Fibroblast of skin of abdomen (primary cell): Measurements from ENCODE around the gene SOX10.
A peak's percentile ranks its signal among the peaks of the same experiment; 100 is the strongest.

ENCODE experiments used
- DNase-seq: peaks from one replicate; pipeline ENCODE4 v3.0.0-alpha.2; 2013

Gene SOX10

DNA sequence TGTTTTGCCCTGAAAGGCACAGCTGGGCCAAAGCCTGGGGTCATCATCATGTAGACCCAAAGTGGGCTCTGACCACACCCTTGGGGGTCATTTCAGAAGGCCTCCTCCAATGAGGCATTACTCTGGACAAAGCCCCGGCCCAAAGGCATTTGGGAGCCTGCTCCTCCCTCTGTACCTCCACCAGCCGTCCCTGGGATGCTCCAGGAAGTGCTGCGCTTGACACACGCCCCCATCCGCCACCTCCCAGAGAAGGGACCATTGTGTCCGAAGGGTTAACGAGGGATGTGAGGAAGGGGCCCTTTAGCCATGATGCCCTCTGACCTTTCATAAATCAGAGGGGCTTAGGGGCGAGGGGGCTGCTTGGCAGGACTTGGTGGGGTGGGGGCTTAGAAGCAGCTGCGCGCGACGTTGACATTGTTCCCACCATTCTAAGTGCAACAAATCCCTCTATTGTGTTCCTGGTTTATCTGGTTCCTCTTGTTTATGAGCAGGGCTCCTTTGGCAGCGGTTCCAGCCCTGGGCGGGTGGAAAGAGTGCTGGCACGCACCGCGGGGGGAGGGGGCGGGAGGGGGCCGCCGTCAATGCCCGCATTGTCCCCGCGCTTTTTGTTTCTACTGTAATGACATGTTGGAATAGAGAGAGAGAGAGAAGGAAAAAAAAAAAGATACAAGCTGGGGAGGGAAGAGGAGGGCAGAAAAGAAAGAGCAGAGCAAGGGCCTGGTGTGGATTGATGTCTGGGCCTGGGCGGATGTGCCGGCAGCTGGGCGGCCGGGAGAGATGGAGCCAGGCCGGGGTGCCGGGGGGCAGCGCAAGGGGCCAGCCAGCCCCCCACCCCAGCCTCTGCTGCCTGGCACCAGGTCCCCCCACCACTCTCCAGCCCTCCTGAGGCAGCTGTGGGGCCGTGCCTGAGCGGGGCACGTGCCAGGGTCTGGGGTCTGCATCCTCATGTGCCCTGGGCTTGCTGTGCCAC, 32.1 kb upstream of the SOX10 start:
- DNase-seq, result no peak

DNA sequence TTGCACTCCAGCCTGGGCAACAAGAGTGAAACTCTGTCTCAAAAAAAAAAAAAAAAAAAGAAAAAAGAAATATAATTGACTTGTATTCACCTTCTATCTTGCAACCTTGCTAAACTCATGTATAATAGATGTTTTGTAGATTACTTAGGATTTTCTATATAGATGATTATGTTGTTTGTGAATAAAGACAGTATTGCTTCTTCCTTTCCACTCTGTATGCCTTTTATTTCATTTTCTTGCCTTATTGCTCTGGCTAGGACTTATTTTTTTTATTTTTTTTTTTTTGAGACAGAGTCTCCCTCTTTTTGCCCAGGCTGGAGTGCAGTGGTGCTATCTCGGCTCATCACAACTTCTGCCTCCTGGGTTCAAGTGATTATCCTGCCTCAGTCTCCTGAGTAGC, 29.7 kb upstream of the SOX10 start:
- no peak for DNase-seq

- peak; percentile 16 for DNase-seq
These were observed 28.3 kb upstream of the SOX10 start for GRCh38 chr22:38012604-38013072.

DNA sequence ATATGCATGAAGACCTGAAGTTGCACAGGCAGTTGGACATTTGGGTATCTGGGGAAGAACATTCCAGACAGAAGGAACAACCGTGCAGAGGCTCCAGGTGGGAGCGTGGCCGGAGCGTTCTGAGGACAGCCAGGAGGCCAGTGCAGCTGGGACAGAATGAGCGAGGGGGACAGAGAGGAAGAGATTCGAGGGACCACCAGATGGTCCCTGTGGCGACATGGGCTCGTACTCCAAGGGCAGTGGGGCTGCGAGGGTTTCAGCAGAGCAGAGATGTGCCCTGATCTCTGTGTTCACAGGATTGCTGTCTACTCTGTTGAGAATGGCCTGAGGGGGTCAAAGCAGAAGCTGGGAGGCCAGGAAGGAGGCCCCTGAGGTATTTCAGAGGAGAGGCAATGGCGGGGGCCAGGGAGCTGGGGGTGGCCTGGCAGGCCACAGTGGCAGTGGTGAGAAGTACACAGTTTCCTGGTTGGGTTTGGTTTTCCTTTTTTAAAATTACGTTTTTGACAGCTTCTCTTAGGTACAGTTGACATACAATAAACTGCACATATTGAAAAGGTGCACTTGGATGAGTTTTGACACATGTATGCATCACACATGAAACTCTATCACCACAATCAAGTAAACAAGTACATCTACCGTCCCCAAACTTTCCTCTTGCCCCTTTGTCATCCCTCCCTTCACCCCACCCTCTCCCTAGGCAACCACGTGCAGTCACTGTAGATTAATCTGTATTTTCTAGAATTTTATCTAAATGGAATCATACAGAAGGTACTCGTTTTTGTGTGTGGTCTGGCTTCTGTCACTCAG, 24.8 kb upstream of the SOX10 start:
- no peak for DNase-seq

- no peak for DNase-seq
These were observed 23.1 kb upstream of the SOX10 start for GRCh38 chr22:38007330-38007902.

DNA sequence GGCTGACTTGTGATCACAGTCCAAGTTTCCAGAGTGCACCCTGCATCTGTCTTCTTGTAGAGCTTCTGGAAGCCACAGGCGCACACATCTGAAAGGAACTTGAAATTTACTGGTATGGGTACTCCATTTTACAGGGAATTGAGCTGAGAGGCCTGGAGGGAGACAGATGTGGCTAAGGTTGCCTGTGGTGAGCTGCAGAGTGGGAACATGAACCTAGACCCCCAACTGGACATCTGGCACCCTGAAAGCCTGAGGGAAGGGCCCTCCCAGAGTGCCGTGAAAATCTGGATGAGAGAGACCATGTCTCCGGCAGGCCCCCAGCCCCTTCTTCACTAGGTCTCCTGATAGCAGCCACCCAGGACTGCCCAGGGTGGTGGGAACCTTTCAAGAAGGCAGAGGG, 22.6 kb upstream of the SOX10 start:
- DNase-seq, result no peak

- no peak for DNase-seq
These were observed 21.6 kb upstream of the SOX10 start for GRCh38 chr22:38005943-38006342.

GRCh38 chr22:37999640-38000272, 15.4 kb upstream of the SOX10 start:
- DNase-seq, result no peak

DNA sequence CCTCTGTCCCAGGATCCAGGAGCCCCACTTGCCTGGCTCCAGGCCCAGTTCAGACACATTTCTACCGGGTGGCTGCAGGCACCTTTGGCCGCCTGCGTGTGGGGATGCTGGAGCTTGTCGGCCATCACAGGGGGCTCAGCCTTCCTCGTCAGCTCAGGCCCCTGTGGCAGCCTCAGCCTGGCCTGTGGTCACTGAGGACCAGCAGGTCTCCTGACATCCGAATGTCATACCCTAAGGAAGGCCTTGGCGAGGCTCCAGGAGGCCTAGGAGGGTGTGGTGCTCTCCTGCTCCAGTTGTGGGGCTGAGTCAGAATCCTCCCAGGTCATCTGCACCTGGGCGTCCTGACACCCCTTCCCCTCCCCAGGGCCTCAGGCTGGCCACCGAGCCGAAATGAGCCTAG, 14.9 kb upstream of the SOX10 start:
- no peak for DNase-seq

DNA sequence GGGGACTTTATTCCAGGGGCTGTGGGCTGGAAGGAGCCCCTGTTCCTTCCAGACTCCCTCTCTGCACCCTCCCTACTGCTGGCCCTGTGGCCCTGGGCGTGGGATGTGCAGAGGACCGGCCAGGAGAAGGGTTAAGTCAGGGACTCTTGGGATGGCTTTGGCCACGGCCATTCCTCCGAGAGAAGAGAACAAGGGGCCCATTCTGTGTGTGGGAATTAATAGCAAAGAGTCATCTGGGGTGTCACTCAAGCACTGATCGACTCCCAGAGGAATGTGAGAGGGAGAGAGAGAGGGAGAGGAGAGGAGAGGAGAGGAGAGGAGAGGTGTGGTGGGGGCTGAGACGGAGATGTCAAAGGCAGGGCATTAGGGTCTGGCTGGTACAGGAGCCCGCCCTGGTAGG, 14.2 kb upstream of the SOX10 start:
- no peak for DNase-seq

DNA sequence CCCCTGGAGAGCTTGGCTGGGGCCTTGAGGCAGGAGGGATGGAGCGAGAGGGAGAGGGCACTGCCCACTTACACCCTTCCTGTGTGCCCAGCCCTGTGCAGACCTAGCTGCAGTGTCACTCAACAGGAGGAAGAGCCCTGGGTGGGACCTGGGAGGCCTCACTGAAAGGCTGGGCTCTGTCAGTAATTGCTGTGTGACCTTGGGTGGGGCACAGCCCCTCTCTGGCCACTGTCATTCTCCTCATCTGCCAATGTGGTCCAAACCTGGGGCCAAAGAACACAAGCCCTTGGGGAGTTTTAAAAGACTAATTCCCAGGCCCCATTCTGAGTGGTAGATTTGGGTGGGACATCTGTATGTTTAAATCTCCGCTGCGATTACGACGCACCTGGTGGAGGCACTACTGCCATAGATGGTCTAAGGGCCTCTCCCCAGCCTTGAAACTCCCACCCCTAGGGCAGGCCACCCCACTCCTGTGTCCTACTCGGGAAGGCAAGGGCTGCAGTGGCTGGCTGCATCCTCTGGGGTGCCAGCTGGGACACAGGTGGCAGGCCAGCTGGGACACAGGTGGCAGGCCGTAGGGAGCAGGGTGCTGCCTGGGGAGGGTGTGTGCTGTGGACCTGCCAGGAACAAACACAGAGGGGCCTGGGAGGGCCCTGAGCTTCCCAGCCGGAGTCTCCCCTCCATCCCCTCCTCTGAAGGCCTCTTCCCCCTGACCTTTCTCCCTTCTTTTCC, 12.3 kb upstream of the SOX10 start:
- DNase-seq, result no peak

DNA sequence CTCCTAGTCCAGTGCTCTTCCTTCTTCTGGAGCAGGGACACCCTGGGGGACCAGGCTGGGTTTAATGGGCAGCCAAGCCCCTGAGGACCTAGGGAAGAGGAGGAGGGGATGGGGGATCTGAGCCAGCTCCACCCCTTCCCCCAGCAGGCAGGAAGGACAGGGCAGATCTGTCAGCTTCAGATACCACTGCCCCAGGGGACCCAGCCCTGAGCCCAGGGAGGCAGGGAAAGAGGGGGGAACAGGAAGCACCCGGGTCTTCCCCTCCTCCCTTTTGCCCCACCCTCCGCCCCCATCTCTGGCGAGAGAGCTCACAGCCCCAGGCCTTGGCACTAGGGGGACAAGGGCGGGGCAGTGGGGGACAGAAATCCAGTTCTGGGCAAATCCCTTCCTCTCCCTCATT, 11.7 kb upstream of the SOX10 start:
- DNase-seq, result no peak

DNA sequence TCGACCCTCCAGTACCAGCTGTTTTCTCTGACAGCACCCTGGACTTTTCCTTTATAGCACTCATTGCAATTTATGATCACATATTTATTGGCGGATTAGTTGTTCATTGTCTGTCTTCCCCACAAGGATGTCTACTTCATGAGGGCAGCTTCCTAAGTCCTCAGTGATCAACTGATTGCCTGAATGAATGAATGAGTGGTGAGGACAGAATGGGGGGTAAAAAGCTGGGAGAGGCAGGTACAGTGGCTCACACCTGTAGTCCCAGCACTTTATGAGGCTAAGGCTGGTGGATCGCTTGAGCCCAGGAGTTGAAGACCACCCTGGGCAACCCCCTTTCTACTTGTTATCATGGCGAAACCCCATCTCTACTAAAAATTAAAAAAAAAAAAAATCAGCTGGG, 11.1 kb upstream of the SOX10 start:
- DNase-seq, result no peak

DNA sequence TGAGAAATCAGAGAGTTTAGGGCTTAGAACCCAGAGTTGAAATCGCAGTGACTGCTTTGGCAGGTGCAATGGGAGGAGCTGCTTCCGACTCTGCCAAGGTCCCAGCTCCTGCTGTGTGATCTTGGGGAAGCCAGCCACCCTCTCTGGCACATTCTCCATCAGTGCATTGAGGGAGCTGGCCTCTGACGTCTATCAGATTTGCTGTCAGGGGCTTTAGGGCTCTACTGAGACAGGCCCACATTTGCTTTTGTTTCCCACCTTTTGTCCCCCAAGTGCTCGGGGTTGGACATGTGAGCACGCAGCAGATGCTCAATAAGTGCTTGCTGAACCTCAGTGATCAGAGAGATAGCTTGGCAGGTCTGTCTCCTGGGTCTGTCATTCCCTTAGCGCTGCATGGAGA, 10.6 kb upstream of the SOX10 start:
- DNase-seq, result no peak

GRCh38 chr22:37994049-37994448, 9.7 kb upstream of the SOX10 start:
- DNase-seq, result no peak

- no peak for DNase-seq
These were observed 7.5 kb upstream of the SOX10 start for GRCh38 chr22:37991731-37992442.

GRCh38 chr22:37990862-37991261, 6.5 kb upstream of the SOX10 start:
- no peak for DNase-seq

- no peak for DNase-seq
These were observed 5.9 kb upstream of the SOX10 start for GRCh38 chr22:37990301-37990700.

DNA sequence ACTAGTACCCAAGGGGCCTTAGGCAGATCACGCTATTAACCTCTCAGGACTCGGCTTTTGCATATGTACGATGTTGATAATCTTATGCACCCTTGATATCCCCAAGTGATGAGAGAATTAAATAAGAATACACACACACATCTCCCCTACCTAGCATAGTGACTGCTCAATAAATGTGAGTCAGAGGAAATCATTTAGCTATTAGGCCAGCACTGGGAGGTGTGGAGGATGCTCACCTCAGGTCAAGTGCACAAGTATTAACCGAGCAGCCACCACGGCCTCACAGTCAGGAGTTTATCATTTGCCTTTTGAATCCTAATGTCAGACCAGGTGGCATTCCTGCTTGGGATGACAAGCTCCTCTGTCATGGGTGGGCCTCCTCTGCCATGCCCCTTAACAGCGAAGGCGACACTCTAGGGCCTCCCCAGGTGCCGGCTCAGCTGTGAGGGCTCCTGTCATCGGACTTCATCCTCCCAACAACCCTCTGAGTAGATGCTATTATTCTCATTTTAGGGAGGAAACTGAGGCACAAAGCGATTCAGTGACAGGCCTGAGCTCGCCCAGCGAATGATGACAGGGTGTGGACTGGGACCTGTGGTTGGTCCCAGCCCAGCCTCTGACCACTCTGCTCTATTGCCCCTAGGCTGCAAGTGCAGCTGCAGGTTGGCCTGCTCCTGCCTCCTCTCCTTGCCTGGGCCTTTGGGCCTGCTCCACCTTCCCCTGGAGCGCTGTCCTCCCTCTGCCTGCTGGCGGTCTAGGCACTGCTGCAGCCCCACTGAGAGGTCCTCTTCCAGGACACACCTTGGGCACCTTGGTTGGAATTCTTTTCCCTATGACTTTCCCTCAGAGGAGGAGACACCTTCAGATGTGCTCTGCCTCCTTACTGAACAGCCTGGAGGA, 5.0 kb upstream of the SOX10 start:
- no peak for DNase-seq

DNA sequence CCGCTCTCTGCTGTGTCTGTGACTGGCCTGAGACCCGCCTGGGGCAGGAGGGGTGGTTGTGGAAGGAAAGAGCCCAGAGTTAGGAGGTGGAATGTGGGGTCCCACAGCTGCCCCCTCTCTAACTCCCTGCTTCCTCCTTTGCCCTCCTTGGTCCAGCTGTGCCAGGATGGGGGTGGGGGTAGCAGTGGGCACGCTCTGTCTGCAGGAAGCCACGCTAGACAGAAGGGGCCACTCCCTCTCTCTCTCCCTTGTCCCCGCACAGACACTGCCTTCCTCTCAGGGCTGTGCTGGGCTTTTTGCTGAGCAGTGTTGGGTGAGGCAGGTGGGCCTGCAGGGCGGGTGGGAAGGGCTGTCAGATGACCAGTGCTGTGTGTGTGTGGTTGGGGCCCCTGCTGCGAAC, 2.0 kb upstream of the SOX10 start:
- no peak for DNase-seq
